GM19467 (cell line): ENCODE results near the gene PIAS1.
A peak's percentile ranks its signal among the peaks of the same experiment; 100 is the strongest.
"Not testable (repeated sequence)": the region's sequence is repeated elsewhere in the genome, so short reads cannot be mapped to it uniquely, and the experiment has no call there.

Experiments used
- ATAC-seq: cut with Tn5 transposase; IDR thresholded peaks from one replicate; pipeline ENCODE4 v1.9.1; 2021; ENCODE audit warnings: mild to moderate bottlenecking, moderate library complexity; ENCODE audit not compliant: unreplicated experiment

Gene PIAS1

DNA sequence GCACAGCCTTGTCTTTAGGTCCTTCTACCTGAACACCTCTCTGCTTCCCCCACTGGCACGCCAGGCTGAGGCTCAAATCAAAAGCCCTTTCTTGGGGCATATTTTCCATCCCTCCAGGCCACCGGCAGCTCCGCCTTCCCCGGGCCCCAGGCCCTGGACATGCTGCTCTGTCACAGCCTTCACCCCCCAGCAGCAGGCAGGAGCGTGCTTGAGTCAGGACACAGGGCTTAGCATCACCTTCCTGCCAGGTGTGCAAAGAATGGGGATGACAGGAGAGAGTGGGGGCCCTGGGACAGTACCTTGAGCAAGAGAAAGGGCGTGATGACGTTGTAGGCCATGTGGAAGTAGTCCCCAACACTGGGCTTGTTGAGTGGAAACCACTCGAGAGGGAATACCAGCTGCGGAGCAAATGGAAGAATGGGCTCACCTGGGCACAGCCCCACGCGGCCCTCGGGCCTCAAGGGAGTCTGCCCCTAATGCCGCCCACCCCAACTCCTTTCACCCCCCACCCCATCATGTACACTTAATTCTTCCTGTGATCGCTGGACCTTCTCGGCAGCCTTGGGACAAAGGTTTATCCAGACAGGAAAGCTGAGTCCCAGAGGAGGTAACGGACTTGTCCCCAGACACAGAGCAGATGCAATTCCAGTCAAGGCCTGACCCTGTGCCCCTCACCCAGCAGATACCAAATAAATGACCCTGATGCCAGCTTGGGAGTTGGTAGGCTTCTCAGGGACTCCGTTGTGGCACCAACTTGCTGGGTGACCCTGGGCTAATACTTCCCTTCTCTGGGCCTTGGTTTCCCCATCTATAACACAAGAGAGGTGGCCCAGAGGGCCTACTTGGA, 160.1 kb downstream of the PIAS1 start:
- no peak for ATAC-seq

DNA sequence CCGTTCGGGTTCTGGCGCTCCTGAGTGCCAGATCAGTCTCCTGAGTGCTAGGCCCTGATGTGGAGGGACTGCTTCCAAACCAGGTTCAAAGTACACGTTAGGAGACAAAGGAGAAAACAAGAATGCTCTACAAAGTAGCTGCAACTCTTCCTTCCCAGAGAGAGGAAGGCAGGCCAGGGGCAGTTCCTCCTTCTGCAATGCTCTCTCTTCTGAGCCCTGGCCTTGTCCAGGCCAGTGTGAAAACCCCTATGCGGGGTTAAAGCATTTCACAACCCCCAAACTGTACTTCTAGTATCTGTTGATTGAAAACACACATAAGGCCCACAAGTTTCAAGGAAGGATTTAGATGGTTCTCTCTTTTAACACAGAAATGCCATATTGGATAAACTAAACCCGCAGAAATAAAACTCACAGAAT, 160.7 kb downstream of the PIAS1 start:
- ATAC-seq: no peak

DNA sequence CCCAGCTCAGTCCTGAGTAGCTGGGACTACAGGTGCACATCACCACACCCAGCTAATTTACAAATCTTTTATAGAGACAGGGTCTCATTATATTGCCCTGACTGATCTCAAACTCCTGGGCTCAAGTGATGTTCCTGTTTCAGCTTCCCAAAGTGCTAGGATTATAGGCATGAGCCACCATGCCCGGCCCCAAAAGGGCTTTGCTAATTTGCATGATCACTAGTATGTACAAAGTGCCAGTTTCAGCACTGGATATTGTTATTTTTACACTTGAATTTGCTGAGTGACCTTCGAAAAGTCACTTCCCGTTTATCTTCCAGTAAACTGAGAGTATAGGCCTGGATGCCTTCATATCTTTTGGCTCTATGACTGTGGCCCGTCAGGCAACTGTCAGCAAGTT, 163.2 kb downstream of the PIAS1 start:
- ATAC-seq: no peak

DNA sequence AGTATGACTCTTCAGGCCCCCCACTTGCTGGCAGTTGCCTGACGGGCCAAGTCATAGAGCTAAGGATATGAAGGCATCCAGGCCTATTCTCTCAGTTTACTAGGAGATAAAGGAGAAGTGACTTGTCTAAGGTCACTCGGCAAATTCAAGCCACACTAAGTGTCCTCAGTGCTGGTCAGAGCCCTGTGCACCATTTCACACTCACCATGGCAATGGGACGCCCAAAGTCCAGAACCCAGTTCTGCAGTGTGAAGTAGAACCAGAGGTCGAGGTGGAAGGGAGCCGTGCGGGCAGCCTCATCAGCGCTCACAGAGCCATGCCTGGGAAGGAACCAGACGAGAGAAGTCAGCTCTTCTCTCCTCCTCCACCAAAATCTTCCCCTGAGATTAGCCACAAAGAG, 164.2 kb downstream of the PIAS1 start:
- no peak for ATAC-seq

DNA sequence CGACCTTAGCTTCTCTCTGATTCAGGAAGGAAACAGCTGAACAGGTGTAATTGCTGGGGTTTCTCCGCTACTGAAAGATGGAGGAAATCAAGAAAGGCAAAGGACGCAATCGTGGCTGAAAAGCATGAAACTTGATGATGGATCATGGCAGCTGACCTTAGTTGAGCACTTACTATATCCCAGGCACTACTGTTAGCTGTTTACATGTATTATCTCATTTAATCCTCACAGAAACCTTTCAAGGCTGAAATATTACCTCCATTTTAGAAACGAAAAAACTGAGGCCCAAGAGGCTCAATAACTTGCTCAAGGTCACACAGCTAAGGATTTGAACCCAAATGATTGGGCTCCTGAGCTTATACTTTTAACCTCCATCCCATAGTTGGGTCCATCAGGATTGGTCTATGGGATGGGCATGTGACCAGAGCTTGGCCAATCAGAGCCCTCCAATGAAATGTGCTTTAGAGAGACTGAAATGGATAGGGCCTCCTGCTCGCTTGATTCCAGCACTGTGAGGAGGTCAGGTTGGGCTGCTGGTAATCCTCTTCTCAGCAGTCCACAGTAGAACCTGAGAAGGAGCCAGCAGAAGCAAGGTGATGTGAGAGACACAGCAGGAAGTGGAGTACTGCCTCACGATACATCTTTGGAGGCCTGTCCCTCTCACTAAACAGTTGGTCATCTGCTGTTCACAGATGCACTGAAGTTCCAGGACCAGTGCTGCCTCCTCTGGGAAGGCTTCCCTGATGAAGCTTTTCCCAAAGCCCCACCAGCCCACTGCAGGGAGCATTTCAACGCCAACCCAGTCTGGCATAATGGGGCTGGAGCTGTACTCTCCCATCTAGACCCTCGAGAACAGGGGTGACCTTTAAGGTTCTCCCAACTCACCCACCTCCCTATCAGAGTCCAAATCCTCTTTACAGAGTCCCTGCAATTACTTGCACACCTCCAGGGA, 165.0 kb downstream of the PIAS1 start:
- no peak for ATAC-seq

DNA sequence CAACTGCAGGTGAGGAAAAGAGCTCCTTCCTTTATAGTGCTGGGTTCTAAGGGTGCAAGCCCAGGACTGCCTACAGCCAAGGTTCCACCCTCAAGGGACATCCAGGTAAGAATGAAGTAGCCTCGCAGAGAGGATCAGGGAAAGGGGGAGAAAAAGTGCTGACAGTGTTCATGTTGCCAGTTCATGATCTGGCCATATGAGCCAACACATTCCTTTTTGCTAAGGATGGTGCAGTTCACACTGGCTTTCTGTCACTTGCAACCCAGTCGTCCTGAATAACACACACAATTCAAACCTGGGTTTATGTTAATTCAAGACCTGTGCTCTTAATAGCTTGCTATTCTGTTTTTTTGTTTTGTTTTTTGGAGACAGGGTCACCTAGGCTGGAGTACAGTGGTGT, 166.4 kb downstream of the PIAS1 start:
- no peak for ATAC-seq

DNA sequence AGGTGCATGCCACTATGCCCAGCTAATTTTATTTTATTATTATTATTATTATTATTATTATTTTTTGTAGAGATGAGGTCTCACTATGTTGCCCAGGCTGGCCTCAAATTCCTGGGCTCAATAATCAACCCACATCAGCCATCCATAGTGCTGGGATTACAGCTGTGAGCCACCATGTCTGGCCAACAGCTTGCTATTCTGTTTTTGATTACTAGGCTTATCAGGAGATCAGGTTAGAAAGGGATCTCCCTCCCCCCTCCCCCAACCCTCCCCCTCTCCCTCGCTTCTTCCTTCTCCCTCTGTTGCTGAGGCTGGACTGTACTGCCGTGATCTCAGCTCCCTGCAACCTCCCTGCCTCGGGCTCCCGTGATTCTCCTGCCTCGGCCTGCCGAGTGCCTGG, 166.9 kb downstream of the PIAS1 start:
- ATAC-seq: no peak

DNA sequence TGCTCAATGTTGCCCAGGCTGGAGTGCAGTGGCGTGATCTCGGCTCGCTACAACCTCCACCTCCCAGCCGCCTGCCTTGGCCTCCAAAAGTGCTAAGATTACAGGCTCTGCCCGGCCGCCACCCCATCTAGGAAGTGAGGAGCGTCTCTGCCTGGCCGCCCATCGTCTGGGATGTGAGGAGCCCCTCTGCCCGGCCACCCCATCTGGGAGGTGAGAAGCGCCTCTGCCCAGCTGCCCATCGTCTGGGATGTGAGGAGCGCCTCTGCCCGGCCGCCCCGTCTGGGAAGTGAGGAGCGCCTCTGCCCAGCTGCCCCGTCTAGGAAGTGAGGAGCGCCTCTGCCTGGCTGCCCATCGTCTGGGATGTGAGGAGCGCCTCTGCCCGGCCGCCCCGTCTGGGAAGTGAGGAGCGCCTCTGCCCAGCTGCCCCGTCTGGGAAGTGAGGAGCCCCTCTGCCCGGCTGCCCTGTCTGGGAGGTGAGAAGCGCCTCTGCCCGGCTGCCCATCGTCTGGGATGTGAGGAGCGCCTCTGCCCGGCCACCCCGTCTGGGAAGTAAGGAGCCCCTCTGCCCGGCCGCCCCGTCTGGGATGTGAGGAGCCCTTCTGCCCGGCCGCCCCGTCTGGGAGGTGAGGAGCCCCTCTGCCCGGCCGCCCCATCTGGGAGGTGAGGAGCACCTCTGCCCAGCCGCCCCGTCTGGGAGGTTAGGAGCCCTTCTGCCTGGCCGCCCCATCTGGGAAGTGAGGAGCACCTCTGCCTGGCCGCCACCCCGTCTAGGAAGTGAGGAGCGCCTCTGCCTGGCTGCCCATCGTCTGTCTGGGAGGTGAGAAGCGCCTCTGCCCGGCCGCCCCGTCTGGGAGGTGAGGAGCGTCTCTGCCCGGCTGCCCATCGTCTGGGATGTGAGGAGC, 167.7 kb downstream of the PIAS1 start:
- ATAC-seq: not testable (repeated sequence)

DNA sequence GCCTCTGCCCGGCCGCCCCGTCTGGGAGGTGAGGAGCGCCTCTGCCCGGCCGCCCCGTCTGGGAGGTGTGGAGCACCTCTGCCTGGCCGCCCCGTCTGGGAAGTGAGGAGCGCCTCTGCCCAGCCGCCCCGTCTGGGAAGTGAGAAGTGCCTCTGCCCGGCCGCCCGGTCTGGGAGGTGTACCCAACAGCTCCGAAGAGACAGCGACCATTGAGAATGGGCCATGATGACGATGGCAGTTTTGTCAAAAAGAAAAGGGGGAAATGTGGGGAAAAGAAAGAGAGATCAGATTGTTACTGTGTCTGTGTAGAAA, 168.3 kb downstream of the PIAS1 start:
- not testable (repeated sequence) for ATAC-seq

DNA sequence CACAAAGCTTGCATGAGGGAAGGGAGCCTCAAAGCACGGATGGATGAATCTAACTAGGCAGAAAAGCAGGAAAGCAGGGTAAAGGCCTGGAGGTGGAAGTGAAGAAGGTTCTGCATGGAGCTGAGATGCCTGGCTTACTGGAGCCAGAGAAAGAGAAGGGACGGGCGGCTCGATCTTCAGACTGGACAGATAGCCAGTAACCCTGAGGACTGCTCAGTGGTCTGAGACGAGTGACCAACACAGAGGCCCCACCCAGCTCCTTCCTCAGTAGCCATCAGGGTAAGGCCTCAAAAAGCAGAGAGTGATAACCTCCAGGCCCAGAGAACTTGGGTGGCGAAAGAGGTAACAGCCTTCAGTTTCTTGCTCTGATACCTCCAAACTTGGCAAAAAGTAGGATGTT, 169.1 kb downstream of the PIAS1 start:
- ATAC-seq: no peak

DNA sequence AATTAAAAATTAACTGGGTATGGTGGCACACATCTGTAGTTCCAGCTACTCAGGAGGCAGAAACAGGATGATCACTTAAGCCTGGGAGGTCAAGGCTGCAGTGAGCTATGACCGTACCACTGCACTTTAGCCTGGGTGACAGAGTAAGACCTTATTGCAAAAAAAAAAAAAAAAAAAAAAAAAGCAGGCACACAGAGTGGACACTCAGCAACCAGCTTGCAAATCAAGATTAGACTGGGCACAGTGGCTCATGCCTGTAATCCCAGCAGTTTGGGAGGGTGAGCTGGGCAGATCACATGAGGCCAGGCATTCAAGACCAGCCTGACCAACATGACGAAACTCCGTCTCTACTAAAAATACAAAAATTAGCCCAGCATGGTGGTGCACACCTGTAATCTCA, 170.0 kb downstream of the PIAS1 start:
- no peak for ATAC-seq

DNA sequence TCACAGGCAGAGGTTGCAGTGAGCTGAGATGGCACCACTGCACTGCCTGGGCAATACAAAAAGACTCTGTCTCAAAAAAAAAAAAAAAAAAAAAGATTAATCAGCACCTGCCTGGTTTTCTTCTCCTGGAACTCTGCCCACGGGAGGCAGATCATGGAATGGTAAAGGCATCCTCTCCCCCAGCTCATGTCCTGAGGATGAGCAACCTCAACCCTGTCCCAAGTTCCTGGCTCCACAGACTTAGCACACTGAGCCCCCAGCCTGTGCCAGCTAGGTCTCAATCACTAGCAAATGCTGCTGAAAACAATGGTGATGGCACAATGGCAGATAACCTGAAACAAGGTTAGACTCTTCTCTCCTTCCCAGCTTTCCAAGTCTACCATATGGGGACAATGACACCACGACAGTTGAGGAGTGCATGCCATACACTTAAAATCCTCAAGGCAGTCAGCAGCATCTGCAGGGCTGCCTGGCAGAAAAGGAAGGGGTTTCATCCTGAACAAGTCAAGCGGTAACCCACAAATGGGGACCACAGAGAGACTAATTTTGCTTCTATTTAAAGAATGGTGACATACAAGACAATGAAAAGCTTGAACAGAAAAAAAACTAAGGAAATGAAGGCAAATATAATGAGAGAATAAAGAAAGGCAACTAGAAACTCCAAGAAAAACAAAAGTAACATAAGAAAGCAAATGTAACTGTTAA, 170.6 kb downstream of the PIAS1 start:
- ATAC-seq: no peak

DNA sequence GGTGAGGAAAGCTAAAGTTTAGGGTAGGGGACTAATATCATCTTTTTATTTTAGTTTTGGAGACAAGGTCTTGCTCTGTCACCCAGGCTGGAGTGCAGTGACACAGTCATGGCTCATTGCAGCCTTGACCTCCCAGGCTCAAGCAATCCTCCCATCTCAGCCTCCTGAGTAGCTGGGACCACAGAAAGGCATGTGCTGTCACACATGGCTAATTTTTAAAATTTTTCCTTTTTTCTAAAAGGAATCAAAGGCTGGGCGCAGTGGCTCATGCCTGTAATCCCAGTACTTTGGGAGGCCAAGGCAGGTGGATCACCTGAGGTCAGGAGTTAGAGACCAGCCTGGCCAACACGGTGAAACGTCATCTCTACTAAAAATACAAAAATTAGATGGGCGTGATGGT, 171.3 kb downstream of the PIAS1 start:
- not testable (repeated sequence) for ATAC-seq

DNA sequence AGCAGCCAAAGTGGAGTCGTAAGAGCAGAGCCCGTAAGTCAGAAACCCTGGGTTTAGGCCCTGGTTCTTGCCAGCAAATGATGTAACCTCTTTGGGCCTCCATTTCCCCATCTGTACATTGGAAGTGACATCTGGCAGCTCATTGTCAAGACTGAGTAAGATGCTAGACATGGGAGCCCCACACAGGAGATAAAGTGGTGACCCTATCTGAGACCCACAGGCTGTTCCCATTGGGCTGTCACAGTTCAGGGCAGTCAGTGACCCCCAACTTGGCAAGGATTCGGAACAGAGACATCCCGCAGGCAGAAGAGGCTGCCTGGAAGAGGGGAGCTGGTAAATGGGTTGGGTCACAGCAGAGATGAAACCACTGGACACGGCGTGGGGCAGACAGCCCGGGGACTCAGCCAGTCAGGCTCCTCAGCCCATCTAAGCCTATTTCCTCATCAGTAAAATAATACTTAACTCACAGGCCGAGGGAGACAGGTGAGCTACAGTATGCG, 173.6 kb downstream of the PIAS1 start:
- no peak for ATAC-seq

DNA sequence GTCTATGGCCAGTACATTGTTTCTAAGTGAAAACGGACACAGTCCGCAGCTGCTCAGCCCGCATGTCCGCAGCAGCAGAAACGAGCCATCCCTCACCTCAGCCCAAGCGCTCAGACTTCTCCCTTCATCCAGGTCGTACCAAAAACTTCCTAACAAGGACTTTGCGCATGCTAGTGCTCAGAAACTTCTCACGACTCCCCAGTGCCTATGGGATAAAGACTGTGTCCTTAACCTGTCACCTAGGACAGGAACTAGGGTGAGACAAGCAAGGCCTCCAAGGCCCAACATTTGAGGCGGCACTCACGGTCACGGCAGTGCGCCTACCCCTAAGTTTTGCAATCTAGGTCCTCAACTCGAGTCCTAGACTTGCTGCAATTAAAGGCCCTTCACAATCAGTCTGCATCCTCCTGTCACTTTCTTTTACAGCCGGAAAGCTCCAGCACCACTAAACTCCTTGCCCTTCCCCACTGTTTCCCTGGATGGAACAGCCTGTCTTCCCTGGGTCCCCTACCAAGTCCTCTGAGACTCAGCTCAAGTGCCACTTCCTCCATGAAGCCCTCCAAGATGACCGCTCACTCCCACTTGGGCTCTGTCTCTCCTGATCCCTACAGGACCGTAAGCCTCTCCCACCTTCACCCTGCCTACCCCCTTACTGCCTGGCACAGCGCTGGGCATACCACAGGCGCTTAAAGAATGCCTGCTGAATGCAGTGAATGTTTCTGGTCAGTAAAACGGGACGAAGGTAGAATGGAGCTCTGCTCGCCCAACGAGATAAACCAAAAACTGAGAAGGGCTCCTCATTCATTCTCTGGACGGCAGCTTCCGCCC, 174.2 kb downstream of the PIAS1 start:
- no peak for ATAC-seq

DNA sequence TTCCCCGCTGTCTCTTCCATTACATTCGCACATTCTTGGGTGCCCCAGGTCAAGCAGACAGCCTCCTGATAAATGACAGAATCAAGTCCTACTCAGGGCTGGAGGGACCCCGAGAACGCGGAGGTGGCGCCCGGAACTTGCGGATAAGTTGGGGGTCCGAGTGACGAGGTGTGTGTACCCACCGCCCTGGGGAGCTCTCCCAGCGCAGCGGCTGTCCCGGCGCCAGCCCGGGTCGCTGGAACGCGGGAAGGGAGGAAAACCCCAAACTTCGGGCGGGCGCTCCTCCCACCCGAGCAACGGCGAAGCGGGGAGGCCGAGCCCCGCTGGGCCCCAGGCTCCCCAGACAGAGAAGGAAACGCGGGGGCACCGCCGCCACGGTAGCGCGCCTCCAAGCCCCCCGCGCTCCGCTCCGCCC, 174.9 kb downstream of the PIAS1 start:
- no peak for ATAC-seq

DNA sequence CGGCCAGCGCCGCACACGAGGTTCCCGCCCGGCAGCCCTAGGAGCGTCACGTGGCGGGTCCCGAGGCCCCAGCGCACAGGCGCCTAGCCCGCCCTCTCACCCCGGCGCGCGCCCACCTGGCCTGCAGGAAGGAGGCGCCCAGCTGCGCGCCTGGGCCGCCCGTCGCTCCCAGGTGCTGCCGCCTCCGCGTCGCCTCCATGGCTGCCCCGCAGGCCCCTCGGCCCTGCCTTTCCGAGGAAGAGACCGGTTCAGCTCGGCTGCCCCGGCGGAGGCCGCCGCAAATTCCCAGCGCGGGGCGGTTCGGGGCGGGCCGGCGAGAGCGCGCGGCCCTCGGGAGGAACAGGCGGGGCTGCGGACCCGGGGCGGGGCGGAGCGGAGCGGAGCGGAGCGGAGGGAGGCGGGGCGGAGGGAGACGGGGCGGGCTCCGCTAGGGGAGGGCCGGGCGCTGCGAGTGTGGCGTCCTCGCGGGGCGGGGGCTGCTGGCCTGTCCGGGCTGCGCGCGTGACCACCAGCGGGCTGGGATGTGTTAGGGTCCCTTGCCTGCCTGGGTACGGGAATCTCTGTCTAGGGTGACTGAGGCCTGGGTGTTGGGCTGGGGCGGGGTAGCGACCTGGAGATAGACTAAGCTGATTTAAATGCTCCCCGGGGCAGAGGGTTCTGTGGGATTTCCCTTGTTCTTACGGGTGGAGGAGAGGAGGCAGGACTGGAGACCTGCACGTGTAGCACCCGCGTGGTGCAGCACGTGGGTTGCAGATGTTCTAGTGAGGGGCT, 175.5 kb downstream of the PIAS1 start, which contains the start of gene CLN6:
Gene CLN6, minus strand, starts transcription at position 343 of the 771 bp plus-strand sequence. Its CDS starts 144 bp downstream, at position 199.
- peak; percentile 63 for ATAC-seq
